Daoy (cell line): ENCODE measurements around the gene RND3. TPM values are rescaled to one million over a fixed set of nuclear protein-coding genes. Genes with fewer than 3 reads are reported as not detected.

Experiments
- DNase-seq: peaks from one replicate; pipeline ENCODE4 v3.0.0-alpha.2; 2015; ENCODE audit warnings: low read depth
- total RNA-seq: library from RNA; depleted of rRNA; stranded (reverse); fragments of >200 nt; shearing (Covaris generic); gene quantifications from 2 replicates; pipeline ENCODE4 v1.2.3, GENCODE V29; 2014; rRNA removed

RND3 gene, protein sequence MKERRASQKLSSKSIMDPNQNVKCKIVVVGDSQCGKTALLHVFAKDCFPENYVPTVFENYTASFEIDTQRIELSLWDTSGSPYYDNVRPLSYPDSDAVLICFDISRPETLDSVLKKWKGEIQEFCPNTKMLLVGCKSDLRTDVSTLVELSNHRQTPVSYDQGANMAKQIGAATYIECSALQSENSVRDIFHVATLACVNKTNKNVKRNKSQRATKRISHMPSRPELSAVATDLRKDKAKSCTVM
- 75.7 and 82.3 TPM in 2 replicates for total RNA-seq

DNA sequence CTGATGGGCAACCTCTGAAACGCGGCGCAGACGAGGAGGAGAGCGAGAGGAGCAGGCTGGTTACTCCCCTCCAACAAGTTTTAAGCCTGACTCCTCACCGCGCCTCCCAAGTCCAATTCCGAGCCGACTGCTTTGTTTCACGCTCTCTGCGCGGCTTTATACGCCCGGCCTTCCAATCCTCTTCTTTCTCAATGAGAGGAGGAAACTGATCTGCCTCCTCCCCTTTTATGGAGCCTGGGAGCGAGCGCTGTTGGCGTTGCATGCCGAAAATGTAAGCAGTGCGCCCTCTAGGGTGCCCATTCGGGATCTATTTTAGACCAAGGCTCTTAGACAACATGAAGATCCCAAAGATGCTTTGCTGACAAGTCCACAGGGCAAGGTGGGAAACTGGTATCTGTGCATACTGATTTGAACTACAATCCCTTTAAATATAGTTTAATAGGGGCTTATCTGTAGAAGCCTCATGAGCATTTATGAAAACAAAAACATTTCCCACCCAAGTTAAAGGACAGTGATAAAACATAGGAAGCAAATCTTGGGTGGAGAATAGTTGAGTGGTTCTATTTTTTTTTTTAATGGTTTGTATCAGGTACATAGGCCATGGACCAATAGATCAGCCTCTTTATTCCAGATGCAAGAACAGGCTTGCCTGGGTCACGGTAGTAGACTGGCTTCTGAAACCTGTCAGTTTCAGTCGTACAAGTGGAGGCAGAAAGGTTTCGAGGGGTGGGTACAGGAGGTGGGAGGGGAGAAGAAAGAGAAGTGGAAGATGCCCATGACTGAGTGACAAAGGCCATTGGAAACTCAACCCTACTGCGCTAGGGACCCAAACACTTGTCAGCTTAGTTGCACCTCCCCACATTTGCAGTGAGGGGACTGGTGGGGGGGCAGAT lies at the start of gene RND3:
TSS of gene RND3 (minus strand) at position 131 of the 893 bp plus-strand sequence. CDS start 250 bp downstream, outside the sequence.
- peak; percentile 96 for DNase-seq

- no peak for DNase-seq
These were observed 47.7 kb upstream of the RND3 start for GRCh38 chr2:150535176-150535575.

- no peak for DNase-seq
These were observed 45.4 kb upstream of the RND3 start for GRCh38 chr2:150532879-150533278.

- no peak for DNase-seq
These were observed 44.6 kb upstream of the RND3 start for GRCh38 chr2:150532020-150532419.

- no peak for DNase-seq
These were observed 44.1 kb upstream of the RND3 start for GRCh38 chr2:150531591-150531990.

- DNase-seq = no peak
These were observed 42.7 kb upstream of the RND3 start for GRCh38 chr2:150530168-150530567.

DNA sequence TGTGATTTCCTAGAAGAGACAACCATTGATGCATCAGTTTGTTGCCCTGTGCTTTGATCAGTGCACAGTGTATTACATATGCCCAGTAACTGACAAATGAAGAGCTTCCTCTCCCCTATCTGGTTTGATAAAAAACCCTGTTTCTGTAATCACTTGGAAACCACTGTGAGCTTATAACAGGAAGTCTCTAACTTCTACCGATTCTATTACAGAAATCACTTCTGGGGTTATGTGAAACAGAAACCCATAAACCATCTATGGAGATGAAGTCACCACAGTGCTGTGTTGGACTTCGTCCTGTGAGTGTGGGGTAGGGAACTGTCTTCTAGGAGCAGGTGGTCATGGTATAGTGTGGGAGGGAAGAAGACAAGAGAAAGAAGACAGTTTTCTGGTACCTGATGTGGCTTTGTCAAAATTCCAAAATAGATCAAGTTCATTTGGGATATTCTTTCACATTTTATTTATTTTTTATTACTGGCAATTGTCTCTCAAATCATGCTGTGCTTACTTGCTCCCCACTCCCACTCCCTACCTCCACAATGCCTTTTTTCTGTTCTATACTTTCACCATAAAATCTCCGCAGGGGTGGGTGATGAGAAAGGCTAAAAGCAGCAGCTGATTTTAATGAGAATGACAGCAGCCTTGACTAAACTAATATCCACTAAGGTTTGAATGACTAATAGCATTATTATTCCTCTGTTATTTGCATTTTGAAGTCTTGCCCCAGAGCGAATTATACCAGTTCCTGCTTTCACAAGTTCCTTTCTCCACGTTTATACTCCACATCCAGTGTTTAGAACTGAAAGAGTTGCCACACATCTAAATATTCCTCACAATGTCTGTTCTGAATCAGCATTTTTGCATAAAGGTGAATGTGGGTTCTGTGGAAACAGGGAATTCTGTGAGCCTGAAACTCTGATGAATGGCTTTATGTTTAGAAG lies 41.7 kb upstream of the RND3 start:
- DNase-seq = peak; percentile 35

DNA sequence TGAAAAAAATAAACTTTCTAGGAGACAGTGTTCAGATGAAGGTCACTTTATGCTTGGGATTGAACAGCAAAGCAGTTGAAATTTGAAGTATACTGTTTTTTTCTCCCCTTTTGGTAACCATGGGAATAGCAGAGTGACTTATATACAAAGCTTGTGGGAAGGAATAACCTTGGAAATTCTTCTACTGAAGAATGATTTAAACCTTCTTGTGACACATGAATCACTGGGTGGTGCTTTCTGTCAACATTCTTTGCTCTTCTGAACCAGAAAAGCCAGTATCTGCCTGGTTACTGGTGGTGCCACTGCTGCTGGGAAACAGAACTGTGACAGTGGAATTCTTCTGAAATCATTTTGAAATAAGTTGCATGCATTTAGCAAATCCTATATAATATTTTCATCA lies 39.4 kb upstream of the RND3 start:
- peak; percentile 66 for DNase-seq

GRCh38 chr2:150526006-150526405 lies 38.5 kb upstream of the RND3 start:
- no peak for DNase-seq

DNA sequence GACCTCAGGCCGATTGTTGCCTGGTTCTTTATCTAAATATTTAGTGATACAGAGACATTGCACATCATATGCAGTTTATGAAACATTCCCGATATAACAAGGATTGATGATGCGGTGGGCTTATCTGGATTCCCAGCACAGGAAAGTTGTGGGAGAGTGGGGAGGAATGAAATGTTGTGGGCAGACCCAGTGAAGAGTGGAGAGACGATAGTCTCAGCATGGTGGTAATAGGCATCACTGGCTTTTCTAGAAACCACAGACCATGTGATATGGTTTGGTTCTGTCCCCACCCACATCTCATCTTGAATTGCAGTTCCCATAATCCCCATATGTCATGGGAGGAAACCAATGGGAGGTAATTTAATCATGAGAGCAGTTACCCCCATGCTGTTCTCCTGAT lies 34.8 kb upstream of the RND3 start:
- no peak for DNase-seq

DNA sequence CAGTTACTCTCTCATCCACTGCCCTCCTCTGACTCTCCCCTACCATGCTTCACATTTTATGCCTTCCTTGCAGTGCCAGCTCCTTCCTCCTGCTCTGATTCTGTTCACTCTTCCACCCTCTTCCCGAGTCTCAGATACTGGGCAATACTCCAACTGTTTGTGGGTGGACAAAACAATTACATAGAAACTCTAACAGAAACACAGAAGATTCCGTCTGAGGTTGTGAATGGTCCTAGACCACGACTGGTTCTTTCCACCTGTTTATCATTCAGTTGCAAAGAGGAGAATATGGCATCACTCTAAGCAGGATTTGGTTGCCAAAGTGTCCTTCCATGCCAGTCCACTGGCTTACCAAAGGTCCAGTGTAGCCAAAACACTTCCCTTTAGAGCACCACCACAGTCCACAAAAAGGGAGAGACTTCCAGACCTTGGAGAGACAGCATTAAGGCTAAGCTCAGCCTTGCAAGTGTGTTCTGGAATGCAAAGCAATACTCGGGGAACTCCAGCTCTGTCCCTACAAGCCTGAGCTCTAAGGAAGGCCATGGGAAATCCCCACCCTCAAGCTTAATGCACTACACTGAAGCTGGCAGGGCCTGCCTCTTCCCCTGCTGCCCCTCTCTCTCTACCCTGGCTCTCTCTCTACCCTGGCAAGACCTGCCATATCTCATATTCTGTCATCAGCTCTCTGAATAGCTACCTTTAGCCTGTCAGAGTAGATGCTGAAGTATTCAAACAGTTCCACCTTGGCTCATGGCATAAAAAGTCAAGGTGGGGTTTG lies 33.6 kb upstream of the RND3 start:
- DNase-seq = peak; percentile 42

GRCh38 chr2:150520033-150520432 lies 32.6 kb upstream of the RND3 start:
- DNase-seq = no peak

DNA sequence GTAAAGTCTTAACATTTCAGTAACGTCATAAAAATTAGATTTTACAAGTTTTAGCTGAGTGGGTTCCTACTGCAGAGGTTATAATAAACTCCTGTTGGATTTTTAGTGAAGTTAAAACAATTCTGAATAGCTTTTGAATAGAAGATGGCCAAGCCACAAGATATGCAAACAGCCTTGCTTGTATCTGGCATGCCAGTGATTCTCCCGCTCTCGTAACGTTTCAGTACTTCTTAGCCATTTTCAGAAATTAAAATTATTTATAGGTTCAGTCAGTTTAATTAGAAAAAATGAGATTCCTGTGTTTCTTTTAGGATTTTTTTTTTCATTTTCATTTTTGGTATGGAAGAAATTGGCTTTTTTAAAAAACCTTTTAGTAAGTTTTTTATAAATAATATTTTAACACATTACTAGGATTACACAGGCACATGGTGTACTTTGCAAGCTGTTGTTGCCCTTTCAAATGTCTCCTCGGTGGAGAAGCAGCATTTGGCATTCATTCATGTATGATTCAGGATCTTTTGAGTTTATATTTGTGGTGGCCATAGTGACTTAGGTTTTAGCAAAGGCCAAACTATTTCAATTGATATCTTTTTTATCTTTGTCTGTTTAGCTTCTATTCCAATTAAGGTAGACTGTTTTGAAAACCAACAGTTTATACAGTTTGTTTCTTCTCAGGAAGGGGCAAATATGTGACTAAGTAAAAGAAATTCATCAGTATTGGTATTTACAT lies 30.6 kb upstream of the RND3 start:
- peak; percentile 11 for DNase-seq

- DNase-seq = no peak
These were observed 26.2 kb upstream of the RND3 start for GRCh38 chr2:150513647-150514046.

- DNase-seq = no peak
These were observed 21.1 kb upstream of the RND3 start for GRCh38 chr2:150508497-150509137.

- DNase-seq = no peak
These were observed 19.6 kb upstream of the RND3 start for GRCh38 chr2:150507071-150507470.

DNA sequence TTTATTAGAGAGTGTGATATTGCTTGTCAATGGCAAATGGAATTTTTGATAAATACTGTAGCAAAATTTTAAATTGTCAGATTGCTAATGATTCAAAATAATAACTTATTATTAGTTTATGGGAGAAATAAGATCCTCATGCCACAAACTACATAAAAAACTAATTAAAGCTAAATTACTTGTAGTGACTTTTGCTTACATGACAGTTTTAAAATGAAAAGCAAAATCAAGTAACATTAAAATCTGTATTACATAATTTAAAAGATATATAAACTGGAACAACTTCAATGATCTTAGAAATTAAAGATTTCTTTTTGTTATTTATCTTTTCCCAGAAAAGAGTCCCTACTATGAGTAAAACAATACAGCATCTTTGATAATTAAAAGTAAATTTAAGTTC lies 17.7 kb upstream of the RND3 start:
- DNase-seq = no peak

DNA sequence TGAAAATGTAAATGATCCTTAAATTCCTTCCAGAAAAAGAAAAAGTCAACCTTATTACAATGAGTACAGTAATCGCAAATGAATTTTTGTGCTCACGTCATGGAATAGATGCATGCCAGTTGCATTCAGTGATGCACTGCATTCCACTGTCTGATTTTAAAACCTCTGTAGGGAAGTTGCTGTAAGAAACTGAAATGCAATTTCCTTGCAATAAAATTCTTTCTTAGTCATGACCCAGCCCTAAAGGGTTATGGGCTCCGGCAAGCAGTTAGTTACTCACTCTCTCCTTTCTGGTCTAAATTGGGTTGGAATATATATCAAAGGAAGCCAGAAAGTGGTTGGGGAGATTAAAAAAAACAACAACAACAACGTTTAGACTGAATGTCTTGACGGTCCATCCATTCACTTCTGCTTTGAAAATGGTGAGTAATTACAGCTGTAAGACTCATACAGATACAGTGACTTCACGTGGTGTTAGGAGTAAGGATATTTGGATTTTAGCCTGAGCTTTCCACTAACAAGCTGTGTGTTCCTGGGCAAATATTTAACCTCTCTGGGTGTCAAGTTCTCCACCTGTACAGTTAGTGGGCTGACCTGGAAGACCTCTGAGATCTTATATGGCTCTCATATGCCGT lies 8.6 kb upstream of the RND3 start:
- peak; percentile 71 for DNase-seq

- no peak for DNase-seq
These were observed 7.5 kb upstream of the RND3 start for GRCh38 chr2:150495001-150495400.
